GM18508 (cell line): Measurements from ENCODE around the gene SLC6A3.

Experiments
- ATAC-seq: cut with Tn5 transposase; IDR thresholded peaks from one replicate; pipeline ENCODE4 v1.9.1; 2021; ENCODE audit warnings: moderate number of reproducible peaks; ENCODE audit not compliant: insufficient read depth, unreplicated experiment

The SLC6A3 gene

GRCh38 chr5:1357946-1358725, 87.1 kb downstream of the SLC6A3 start:
- no peak for ATAC-seq

DNA sequence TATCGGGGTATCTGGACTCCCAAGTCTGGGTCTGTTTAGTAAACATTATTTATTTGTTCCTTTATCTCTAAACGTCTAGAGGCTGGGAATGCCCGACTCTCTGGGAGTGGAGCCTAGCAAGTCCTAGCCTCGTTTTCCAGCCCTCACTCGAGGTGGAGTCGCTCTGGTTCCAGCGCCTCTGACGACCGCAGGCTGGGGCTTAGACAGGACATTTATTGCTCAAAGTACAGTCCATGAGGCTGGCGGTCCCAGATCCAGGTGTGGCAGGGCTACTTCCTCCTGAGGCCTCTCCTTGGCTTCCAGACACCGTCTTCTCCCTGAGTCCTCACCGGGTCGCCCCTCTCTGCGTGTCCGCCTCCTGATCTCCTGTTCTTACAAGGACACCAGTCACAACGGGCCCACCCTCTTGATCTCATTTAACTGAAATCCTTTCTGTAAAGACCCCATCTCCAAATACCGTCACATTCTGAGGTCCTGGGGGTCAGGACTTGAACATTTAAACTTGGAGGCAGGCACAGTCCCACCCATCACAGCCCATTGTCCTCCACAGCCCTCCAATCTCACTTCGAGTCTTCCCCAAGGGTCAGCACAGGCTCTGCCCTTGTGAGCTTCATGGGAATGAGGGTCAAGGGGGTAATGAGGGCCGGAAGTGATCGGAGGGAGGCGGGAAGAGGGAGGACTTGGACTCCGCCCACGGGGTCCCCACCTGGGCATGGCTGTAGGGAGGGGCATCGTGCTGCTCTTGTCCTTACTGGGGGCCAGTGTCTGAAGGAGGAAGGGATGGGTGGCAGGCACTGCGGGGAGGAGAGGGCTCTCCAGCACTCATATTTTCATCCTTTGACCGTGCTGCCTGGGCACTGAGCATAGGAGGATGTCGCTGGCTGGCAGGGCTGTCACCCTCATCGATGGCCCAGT, 88.1 kb downstream of the SLC6A3 start:
- no peak for ATAC-seq

GRCh38 chr5:1354576-1354975, 90.7 kb downstream of the SLC6A3 start:
- no peak for ATAC-seq

GRCh38 chr5:1352231-1353219, 92.7 kb downstream of the SLC6A3 start:
- no peak for ATAC-seq

DNA sequence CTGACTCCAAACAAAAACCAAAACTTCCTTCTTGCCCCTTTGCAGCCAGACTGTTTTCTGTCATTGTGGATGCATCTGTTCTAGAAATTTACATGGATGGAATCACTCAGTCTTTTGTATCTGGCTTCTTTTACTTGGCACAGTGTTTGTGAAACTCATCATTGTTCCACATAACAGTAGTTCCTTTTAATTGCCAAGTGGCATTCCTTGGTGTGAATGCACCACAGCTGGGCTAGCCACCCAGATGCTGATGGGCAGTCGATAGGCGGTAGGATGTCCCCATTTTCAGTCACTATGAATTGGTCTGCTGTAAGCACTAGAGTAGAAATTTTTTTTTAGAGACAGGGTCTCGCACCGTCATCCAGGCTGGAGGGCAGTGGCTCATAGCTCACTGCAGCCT, 94.1 kb downstream of the SLC6A3 start:
- ATAC-seq, result no peak

DNA sequence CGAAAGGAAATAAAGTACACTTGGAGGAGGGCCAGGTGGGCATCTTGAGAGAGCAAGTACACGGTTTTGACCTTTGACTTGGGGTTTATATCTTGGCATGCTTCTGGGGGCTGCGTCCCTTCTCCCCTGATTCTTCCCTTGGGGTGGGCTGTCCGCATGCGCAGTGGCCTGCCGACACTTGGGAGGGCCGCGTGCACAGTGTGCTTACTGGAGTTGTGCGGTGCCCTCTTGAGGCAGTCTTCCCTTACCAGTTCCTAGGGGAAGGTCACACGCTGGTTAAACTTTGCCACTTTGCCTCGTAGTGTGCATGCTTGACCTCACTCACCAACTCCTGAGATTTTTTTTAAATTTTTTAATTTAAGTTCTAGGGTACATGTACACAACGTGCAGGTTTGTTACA, 96.0 kb downstream of the SLC6A3 start:
- no peak for ATAC-seq

DNA sequence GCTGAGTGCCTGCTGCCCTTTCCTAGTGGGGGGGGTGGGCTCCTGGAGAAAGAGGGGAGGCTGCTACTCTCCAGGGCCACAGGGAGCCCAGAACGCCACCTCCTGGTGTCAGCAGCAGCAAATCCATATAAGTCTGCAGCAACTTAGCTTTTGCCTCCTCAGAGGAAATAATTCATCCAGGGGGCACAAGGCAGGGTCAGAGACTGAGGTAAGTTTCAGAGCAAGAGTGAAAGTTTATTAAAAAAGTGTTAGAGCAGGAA, 96.3 kb downstream of the SLC6A3 start:
- ATAC-seq, result no peak

GRCh38 chr5:1347571-1347970, 97.7 kb downstream of the SLC6A3 start:
- ATAC-seq, result no peak

GRCh38 chr5:1346627-1347440, 98.4 kb downstream of the SLC6A3 start:
- no peak for ATAC-seq

DNA sequence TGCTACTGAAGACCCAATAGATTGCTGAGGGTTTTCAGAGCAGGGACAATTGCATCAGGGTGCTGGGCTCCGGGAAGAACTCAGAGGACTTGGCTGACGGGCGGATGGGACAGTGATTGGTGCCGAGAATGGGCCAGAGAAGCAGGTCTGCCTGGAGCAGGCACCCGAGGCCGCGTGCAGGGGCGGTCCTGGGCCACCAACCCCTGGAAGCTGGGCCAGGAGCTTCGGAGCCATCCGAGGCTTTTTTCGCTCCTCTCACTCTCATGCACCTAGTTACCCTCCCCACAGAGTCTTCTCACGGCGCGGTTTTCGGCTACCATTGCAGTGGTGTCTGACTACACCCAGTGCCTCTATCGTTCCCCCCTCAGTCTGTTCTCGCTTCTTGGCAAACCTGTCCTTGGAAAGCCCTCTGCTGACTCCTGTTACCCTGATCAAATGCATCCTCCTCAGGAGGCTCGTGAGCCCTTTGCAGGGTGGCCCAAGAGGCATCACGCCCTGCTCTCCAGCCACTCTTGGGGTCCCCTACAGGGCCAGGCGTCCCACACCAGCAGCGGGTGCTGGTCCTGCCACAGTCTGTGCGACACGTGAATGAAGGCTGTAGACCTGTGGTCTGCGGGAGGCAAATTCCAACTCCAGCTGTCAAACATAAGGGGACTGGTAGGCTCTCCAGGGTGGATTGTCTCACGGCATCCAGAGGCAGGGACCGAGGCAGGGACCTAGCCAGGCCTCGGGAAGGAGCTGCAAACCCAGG, 99.2 kb downstream of the SLC6A3 start:
- no peak for ATAC-seq

DNA sequence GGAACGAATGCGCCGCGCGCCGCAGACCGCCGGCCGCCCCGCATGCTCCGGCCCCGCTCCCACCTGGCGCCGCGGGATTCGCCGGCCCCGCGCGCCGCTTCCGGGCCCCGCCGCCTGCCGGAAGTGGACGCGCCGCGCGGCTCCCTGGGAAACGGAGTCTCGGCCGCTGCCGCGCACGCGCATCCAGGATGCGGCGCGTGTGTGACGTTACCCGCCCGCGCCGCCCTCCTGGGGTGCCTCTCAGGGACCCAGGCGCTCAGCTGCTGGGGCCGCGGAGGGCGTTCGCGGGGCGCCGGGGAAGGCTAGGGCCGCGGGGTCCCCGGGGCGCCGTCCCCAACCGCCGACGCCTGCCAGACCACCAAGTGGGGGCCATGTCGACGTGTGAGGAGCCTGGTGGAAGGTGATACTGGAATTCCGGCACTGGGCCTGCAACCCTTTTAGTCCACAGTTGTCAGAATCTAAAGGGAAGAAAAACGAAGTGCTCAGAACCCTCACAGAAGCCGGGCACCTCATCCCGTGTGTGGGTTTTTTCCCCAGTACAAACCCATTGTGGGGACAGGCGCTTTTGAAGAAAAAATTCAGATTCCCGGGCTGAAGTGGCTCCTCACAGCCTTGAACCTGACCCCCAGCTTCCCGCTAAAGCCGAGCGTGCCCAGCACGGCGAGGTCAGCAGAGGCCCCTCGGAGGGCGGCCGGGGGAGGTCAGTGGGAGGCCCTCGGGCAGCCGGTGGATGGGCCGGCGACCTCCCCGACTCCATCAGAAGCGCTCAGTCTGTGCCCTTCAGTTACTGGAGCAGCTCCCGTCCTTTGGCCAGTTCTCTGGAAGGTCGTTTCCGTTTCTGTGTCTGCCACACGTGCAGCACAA, 100.0 kb downstream of the SLC6A3 start, which contains the start of gene CLPTM1L:
Gene CLPTM1L, minus strand, starts transcription at position 125 of the 864 bp plus-strand sequence. CDS start 258 bp downstream, outside the sequence.
- ATAC-seq, result peak; percentile 50

DNA sequence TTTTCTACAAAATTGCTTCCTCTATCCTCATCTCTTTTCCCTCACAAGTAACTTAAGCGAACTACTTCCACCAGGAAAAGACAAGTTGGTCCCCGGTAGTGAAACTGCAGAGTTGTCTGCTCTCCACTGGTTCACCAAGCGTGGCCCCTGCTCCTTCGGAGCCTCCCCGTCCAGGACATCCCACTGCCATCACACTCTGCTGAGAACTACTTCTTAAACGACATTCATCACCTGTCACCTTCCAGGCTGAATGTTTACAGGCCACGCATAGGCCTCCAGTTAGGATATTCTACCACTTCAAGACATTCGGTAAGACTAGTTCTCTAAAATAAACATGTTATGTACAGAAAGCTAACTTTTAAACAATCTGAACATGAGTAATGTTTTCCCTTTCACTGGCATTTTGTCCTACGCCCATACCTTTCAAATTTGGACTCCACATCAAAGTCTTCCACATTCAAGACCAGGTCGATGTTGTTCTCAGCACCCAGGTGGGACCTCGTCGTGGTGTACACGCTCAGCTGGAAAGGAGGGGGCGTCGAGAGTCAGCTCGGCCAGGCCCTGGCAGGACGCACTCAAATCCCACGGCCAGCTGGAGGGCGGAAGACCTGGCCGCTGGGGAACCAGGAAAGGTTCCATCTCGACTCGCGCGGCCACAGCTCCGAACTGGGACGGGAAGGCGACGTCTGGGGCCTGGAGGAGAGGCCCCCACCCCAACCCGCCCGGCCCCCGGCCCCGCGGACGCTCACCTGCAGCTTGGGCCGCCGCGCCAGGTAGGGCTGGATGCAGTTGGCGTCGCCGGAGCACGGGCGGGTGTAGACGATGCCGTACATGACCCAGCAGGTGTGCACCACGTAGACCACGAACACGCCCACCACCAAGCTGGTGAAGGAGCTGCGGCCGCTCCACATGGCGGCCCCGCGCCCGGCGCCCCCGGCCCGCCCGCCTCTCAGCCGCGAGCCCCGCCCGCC, 101.0 kb downstream of the SLC6A3 start:
- ATAC-seq, result no peak

- no peak for ATAC-seq
These were observed 101.9 kb downstream of the SLC6A3 start for GRCh38 chr5:1343315-1343751.
